ENCODE measurements around the gene TMEM200C.

Gene TMEM200C

DNA sequence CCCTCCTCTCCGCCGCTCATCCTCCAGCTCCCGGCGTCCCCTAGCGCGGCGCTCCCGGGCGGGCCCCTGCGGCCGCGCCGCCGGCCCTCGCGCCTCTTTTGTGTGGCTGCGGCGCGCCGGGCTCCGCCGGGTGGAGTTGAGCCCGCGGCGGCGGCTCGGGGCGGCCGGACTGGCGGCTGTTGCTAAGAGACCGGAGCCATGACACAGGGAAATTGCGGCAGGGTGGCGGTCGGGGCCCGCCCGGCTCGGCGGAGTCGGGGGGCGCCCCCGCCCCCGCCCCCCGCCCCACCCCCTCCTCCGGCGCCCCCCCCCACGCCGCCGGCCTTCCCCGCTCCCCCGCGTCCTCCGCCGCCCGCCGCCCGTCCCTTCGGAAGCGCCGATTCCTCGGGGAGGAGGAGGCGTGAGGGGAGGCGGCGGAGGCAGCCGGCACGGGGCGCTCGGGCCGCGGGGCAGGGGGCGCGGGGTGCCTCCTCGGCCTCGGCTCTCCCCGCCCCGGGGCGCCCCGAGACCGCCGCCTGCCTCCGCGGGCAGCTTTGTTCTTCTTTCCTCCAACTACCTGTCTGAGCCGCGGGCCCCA is at the start of gene TMEM200C:
Gene TMEM200C, minus strand, starts transcription at position 224 of the 577 bp plus-strand sequence. CDS start 3,459 bp downstream, outside the sequence.
- no peak for FAIRE-seq

DNA sequence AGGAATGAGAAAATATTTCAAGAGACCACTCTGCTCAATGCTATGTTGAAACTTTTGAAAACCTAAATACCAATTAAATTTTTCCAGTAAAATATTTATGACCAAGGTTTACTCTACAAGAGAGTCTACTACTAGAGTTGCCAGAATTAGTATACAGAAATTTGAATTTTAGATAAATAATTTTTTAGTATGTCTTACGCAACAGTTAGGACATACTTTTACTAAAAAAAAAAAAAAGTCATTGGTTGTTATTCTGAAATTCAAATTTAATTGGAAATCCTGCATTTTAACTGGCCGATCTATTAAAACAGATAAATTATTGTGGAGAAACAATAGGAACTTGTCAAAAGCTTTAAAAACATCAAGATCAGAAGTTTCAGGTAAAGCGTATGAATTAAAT is 49.1 kb upstream of the TMEM200C start:
- FAIRE-seq: no peak

DNA sequence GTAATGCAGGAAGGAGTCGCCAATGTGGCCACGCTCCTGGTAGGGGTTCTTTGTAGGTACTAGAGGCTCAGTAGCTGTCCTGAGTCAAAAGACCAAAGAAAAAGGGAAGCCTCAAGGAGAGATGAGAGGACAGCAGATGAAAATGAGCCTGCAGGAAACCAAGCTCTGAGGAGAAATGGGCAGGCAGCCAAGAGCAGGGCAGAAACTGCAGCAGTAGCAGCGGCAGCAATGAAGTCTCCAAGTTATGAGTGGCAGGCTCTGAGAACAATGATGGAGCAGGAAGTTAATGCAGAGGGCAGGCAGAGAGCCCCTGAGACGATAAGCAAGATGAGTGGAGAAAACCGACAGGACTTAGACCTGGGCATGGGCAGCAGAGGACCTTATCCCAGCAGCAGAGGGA is 48.2 kb upstream of the TMEM200C start:
- FAIRE-seq: no peak

DNA sequence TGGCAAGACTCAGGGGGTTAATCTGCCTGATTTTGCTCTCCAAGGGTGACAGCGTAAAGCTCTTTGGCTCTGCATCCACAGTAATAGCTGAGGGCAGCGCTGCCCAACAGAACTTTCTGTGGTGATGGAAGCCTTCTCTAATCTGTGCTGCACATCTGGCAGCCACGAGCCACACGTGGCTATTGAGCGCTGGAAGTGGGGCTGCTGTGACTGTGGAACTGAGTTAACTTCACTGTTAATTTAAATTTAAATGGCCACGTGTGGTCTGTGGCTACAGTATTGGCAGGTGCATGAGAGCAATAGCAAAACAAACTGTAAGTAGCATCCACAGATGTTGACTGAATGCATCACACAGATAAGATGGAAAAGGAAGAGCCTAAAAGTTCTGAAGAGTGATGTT is 47.3 kb upstream of the TMEM200C start:
- no peak for FAIRE-seq

DNA sequence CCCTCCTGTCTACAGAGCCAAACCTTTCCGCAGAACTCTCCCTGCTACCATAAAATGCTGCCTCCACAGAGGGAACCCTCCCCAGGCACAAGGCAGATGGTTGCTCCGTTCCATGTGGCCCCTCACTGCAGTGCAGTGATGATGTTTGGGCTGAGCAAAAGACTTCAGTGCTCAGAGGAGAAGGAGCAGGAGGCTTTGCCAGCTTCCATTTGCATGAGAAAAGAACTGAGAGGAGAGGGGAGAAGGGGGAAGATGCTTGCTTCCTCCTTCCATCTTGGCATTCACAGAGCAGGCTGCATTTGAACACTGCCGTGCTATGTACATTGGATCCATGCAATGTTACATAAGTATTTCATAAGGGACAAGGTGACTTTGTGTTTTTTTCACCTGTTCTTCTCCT is 46.6 kb upstream of the TMEM200C start:
- FAIRE-seq: no peak

DNA sequence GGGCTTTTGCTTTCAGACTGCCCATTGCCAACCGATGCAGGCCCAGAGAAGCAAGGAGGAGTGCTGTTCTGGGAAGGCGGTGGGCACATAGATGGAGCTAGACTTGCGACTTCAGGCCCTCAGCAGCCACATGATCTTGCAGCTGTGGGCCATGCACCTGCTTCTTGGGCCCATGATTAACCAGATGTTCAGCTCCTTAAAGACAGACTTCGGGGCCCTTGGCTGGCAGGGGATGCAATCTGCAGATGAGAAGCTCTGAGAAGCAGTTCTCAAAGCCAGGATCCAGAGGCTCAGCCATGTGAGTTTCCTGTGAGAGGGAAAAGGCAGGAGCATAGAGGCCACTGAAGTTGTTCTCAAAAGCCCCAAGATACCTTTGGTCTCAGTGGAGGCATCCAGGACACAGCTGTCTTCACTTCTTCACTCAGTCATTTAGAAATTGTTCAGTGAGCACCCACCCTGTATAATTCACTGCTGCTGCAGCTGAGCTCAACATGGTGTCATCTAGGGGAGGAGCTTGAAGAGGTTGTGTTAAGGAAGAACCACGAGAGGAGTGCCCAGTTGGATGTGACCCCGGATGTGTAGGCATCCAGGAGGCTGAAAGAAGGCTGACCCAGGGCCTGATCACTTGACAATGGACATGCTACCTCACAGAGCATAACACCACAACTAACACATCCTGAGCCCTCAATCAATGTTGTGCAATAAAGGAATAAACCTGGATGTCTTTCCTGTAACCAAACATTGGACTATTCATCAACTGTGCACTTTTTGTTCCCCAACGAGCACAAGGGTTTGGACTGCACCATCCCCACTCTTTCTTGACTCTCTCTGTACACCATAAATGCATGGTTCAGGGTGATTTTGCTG is 44.7 kb upstream of the TMEM200C start:
- no peak for FAIRE-seq

DNA sequence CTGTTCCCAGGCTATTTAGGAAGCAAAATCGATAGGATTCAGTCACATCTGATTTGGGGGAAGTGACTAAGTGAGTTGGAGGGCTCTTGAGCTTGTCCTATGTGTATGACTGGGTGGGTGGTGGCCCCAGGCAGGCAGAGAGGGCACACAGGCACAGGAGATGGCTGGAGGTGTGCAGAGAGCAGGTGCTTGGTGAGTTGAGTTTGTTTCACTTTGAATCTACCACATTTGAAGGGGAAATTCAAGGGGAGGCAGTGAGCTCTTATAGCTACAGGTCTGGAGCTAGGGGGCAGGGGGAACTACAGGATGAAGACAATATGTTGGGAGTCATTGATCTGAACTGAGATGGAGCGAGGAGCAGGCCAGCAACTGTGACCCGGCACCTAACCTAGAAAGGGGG is 42.5 kb upstream of the TMEM200C start:
- no peak for FAIRE-seq

DNA sequence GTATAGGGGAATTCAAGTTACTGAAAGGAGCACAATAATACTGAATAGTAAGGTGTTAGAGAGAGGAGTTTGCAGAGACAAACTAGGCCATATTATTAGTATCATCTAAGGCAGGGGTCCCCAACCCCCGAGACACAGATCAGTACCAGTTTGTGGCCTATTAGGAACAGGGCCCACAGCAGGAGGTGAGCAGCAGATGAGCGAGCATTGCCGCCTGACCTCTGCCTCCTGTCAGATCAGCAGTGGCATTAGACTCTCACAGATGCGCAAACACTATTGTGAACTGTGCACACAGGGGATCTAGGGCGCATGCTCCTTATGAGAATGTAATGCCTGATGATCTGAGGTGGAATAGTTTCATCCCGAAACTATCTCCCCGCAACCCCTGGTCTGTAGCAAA is 41.8 kb upstream of the TMEM200C start:
- FAIRE-seq: no peak

DNA sequence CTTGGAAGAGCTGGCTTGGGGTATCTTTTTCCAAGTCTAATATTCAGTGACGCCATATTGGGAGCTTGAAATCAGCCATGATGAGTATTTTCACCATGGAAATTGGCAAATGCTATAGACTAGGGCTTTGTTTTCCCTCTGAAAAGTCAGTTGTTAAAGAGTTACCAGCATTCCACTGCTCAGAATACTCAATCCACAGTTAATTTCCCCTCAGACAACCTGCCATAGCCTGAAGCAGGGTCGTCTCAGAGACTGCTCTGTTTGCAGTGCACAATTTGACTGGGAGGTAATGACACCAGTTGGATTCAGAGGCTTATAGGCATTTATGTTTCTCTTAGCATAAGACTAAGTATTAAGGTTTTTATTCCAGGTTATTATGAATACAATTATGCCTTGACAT is 35.5 kb upstream of the TMEM200C start:
- no peak for FAIRE-seq

DNA sequence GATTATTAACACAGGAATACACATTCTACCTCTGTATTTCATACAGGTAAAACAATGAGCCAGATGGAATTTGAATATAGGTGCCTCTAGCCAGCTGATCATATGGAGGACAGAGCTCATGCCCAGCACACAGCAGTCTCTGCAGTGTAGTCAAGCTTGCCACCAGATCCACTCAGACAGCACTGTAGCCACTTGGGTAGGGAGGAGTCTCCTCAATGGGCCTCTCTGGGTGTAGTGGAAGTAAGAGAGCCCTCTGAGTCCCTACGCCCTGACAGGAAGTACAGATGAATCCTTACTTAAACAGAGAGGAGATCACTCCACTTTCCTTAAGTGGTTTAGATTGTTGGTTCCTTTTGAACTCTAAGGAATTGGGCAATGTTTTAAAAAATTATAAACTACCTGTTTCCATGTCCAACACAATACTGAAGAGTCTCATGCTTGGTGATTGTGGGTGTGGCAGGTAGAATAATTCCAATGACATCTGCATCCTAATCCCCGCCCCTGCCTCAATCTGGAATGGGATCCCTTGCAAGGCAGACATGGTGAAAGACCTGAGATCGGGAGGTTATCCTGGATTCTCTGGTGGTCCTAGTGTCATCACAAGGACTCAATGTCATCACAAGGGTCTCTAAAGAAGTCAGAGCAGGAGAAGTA is 23.0 kb upstream of the TMEM200C start:
- FAIRE-seq: no peak

DNA sequence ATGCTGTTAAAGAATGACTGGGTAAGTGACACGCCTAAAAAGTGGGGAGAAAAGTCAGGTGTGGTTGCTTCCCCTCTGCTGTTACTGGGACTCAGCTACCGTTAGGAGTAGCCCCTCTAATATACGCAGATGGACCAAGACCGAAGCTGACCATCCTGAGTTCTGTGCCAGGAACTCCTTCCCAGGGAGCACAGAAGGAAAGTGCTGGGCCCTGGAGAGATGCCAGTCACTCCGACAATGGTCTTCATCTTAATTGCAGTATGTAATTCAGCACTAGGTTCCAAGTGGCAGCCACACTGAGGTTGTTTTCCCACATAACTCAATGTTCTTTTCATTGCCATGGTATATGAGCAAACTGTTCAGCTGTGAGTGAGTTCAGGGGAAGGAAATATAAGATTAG is 19.6 kb upstream of the TMEM200C start:
- FAIRE-seq: no peak

DNA sequence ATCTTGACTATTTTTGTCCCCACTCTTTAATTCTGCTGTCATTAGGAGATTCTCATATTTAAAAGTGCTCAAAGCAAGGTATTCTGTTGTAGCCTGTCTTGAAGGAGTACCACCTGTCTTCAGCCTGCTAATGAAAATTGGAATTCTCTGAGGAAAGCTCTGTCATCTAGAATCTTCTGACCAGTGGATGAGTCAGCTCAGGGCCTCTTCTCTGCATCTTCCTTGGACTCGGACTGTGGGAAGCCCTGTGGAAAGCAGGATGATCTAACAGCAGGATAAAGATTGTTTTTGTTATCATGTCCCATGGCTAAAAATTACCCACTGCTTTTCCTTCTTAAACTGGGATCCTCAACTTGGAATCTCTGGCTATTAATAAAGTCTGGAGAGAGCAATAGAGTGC is 18.7 kb upstream of the TMEM200C start:
- no peak for FAIRE-seq

DNA sequence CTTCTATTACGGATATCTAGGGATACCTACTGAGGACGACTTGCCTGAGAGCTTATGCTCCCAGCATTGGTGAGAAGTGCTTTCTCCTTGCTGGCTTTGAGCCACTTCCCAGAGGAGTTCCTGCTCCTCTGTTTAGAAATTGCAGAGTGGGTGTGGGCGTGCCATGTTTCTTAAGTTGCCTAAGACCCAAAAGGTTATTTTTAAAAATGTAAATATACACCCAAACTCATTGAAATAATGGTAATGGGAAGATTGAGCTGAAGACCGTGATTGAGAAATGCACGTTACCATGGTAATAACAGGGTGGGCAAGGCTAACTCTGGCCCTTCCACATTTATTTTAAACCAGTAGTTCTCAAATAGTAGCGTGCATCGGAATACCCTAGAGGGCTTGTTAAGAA is 17.2 kb upstream of the TMEM200C start:
- no peak for FAIRE-seq

DNA sequence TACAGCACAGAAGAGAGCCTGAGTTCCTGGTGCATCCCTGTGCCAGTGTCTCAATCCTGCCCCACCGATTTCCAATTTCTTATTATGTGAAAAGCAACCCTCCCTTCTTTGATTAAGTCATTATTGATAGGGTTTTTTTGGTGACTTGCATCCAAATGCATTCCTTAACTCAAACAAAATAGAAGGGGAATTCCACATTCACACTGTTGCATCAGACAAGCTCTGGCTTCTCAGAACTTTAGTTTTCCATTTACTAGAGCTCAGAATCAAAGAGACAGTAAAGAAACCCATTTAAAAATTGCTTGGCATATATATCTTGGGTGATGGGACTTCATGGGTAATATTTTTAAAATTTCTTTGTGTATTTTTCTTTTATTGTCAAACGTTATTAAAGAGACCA is 13.8 kb upstream of the TMEM200C start:
- FAIRE-seq: no peak

DNA sequence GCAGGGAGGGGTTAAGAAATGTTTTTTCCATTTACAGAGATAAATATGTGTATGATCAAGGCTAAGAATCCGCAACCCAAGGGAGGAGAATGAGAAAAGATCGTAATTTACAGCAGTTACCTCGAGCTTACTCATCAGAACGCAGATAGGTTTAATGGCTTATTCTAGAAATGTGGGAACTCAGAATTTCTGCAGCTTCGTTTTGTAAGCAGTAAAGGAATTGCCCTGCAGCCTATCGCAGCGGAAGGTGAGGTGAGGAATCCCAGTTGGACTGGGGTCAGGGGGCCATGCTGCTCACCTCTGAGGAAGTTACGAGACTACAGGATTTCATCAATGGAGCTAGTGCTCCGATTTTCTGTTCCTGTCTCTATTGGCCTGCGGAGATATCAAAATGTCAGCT is 8.1 kb upstream of the TMEM200C start:
- no peak for FAIRE-seq

DNA sequence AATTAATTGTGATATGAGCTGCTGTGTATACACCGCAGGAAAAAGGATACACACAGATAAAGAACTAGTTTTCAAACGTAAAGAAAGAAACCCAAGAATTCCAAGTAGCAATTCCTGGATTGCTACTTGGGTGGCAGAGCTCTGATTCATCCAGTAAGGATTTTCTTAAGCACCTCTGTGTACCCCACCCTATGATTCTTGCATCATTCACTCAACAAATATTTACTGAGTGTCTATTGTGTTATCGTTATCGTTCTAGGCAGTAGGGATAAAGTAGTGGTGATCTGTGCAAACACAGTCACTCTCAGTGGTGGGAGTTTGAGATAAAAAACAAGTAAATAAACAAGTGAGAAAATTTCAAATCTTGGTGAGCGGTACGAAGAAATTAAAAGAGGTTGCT is 4.9 kb upstream of the TMEM200C start:
- no peak for FAIRE-seq

DNA sequence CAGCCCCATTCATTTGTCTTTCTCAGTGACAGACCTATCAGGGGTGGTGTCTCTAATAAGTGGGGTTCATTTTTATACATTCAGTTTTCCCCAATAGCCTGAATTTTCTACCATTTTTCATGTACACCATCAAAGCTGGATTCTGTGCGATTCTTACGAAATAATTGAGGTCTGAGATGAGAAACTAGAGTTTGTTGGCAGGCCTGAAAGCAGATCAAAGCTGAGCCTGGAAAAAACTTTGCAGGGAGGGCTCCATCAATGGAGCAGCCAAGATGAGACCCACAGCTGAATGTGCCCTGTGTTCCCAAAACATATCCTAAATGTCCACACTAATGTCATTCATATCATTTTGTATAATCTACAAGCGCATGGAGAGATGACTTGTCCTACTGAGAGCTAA is 4.5 kb upstream of the TMEM200C start:
- FAIRE-seq: no peak

DNA sequence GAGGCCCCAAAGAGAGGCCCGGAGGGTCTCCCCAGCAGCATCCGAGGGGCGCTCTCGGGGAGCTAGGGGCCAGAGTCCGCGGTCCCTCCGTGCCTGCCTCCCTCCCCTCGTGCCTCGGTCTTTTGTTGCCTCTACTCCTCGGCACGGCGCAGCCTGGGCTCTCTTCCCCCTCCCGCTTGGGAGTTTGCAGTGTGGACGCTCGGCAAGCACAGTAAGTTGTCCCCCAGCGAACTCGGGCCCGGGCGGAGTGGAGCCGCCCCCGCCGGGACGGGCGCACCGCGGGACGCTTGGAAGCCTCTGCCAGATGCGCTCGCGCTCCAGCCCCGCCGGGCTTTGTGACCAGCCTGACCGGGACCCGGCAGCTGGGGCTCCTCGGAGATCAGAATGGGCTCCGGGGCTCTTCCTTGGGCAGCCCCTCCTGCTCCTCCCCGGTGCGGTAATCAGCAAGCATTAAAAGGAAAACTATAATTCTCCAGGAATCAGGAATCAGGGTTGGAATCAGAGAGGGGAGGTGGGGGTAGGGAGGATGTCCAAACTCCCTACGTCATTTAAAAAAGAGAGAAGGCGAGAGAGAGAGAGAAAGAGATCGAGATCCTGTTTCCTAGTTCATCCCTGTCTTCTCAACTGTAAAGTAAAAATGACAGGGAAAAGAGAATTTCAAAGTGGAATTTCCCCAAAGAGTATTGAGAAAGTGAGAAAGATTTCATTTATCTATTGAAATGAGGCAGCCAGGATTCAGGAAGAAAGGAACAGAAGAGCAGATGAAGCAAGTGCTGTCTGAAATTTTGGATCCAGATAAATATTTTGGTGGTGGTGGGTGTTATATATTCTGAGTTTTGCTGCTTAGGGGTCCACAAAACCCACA is 786 bp upstream of the TMEM200C start:
- no peak for FAIRE-seq

DNA sequence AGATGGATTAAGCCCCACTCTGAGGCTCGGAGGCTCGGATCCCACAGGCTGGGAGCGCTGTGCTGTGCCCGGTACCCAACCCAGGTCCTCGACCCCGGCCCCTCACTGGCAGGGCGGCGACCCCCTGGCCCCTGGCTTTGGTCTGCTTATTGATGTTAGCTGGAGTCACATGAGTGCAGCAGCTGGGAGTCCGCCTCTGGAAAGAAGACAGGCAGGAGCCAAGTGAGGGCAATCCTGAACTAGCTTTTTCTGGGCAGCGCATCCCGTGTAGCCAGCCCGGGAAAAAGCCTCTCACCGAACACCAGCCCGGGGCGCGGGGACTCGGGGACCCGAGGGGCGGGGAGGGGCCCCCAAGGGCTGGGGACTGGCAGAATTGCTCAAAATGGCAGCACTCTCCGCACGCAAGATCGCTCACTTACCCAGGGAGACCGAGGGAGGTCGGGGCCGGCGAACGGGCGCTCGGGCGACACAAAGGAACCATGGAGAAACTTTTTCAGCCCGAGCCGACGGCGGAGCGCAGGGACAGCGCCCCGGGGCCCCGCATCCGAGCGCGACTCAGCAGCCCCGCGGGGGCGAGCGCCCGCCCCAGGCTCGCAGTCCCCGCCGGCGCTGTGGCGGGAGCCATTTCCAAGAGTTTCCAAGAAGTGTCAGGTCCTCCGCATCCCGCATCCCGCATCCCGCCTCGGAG is 567 bp downstream of the TMEM200C start:
- no peak for FAIRE-seq

DNA sequence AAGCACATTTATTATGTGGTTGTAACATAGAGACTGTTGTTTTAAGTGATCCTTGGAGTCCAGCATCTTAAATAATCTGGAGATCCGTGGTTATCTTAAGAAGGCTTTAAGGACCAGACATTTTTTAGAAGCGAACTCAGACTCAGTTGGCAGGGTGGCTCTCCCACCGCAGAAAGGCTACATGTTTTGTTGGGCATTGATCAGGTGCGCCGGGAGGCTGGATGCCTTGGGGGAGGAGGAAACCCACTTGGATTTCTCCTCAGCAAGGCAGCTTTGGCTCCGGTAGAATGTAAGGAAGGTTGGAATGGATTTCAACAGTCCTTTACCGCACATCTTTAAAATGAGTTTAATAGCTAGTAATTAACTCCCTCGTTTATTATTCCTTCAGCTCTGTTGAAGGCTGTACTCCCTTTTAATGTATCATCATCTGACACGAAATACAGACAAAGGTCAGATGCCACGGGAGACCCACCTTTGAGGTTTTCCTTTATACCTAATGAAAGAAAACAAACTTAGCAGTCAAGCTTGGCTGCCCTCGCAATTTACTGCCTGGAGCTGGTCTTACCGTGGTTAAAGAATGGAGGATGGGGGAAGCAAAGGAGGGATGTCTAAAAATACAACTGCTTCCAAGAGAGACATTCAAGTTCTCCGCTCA is 1.2 kb downstream of the TMEM200C start:
- FAIRE-seq: no peak

DNA sequence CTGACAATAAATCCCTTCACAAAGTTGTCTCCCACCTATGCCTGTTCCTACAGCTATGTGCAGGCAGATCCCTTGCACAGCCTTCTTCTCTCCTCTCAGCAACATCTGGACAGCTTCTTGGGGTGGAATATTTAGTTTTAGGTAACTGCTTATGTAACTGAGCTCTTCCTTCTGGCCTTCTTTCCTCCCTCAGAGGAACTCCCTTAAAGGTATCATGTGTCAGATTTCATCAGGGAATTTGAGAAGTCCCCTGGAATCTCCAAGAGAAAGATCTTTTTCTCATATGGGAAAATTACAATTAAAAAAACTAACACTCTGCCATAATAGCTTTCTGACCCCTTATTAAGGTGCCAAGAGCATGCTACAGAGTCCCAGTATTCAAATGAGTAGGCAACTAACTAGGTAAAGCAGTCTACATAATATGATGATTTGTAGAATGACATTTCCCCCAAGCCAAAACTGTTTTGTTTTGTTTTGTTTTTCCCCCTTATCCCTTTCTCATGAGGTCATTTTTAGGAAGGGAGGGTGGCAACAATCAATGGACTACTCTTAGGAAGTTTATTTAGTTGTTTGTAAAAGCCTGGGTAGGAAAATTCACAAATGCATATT is 2.4 kb downstream of the TMEM200C start:
- FAIRE-seq: no peak

DNA sequence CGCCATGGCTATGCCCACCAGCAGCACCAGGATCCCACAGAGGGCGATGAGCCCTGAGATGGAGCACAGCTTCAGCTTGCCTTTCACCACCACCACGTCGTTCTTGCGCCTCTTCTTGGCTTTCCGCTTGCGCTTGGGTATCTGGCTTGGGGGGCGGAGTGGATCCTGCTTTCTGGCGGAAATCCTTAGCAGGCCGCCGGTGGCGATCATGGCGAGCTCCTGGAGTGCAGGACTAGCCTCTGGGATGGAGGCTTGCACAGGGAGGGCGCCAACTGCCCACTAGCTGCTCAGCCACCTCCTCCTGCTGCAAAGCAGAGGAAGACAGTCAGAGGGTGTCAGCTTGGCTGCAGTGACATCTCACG is 3.5 kb downstream of the TMEM200C start:
- no peak for FAIRE-seq

Data from endometrium (tissue), 2 donors.